H9 (cell line): Measurements from ENCODE around the gene SLC13A4. TPM values are rescaled to one million over a fixed set of nuclear protein-coding genes. Genes with fewer than 3 reads are reported as not detected.

ENCODE experiments used
- DNase-seq: peaks from one replicate; pipeline ENCODE4 v3.0.0-alpha.2; 2017
- H2AFZ ChIP-seq: one replicate; pipeline ENCODE4 v1.6.1; 2013; ENCODE audit warnings: mild to moderate bottlenecking, low read length, control low read depth, moderate library complexity
- H2AK5ac ChIP-seq: 2 replicates; pipeline ENCODE4 v1.6.1; 2013; ENCODE audit warnings: low read length, control low read depth, mixed read lengths; ENCODE audit not compliant: insufficient read length
- H2BK120ac ChIP-seq: one replicate; pipeline ENCODE4 v1.6.1; 2013; ENCODE audit warnings: low read depth, mild to moderate bottlenecking, low read length, control low read depth, inconsistent platforms; ENCODE audit not compliant: poor library complexity, severe bottlenecking
- H2BK12ac ChIP-seq: 2 replicates; pipeline ENCODE4 v1.6.1; 2013; ENCODE audit warnings: low read length, control low read depth, mixed read lengths, low read depth; ENCODE audit not compliant: insufficient read length
- H2BK15ac ChIP-seq: 2 replicates; pipeline ENCODE4 v1.6.1; 2013; ENCODE audit warnings: low read depth, low read length, control low read depth
- H2BK20ac ChIP-seq: one replicate; pipeline ENCODE4 v1.6.1; 2013; ENCODE audit warnings: low read depth, mild to moderate bottlenecking, low read length, control low read depth, inconsistent platforms; ENCODE audit not compliant: poor library complexity, severe bottlenecking
- H2BK5ac ChIP-seq: 2 replicates; pipeline ENCODE4 v1.6.1; 2013; ENCODE audit warnings: low read length, control low read depth, mixed read lengths; ENCODE audit not compliant: insufficient read length
- H3K14ac ChIP-seq: 2 replicates; pipeline ENCODE4 v1.6.1; 2013; ENCODE audit warnings: low read length, control low read depth; ENCODE audit not compliant: insufficient read depth
- H3K18ac ChIP-seq: 2 replicates; pipeline ENCODE4 v1.6.1; 2013; ENCODE audit warnings: low read depth, mild to moderate bottlenecking, mixed read lengths, low read length, control low read depth; ENCODE audit not compliant: insufficient read length
- H3K23ac ChIP-seq: 2 replicates; pipeline ENCODE4 v1.6.1; 2013; ENCODE audit warnings: low read length, control low read depth, mixed read lengths, low read depth; ENCODE audit not compliant: insufficient read length
- H3K23me2 ChIP-seq: 2 replicates; pipeline ENCODE4 v1.6.1; 2013; ENCODE audit warnings: low read depth, mild to moderate bottlenecking, mixed read lengths, low read length, control low read depth; ENCODE audit not compliant: insufficient read length, poor library complexity, severe bottlenecking
- H3K27ac ChIP-seq: 2 replicates; pipeline ENCODE4 v1.5.1; 2013; ENCODE audit warnings: low read length, control low read depth, mixed read lengths, low read depth; ENCODE audit not compliant: insufficient read length
- H3K27me3 ChIP-seq: 2 replicates; pipeline ENCODE4 v1.6.1; 2013; ENCODE audit warnings: low read length, control low read depth, inconsistent platforms; ENCODE audit not compliant: insufficient read depth
- H3K4ac ChIP-seq: 2 replicates; pipeline ENCODE4 v1.6.1; 2013; ENCODE audit warnings: low read depth, mild to moderate bottlenecking, control low read depth, inconsistent platforms, low read length, moderate library complexity
- H3K4me1 ChIP-seq: 2 replicates; pipeline ENCODE4 v1.6.1; 2013; ENCODE audit warnings: low read length, control low read depth, inconsistent platforms; ENCODE audit not compliant: insufficient read depth
- H3K4me2 ChIP-seq: 2 replicates; pipeline ENCODE4 v1.6.1; 2013; ENCODE audit warnings: low read length, control low read depth, mixed read lengths; ENCODE audit not compliant: insufficient read length, insufficient read depth
- H3K56ac ChIP-seq: 2 replicates; pipeline ENCODE4 v1.6.1; 2013; ENCODE audit warnings: low read depth, mild to moderate bottlenecking, mixed read lengths, low read length, control low read depth; ENCODE audit not compliant: insufficient read length
- H3K79me1 ChIP-seq: 2 replicates; pipeline ENCODE4 v1.6.1; 2013; ENCODE audit warnings: low read depth, mild to moderate bottlenecking, moderate library complexity, low read length, control low read depth, inconsistent platforms; ENCODE audit not compliant: insufficient read depth, poor library complexity, severe bottlenecking
- H3K79me2 ChIP-seq: 2 replicates; pipeline ENCODE4 v1.6.1; 2013; ENCODE audit warnings: low read length, control low read depth, inconsistent platforms; ENCODE audit not compliant: insufficient read depth
- H3K9ac ChIP-seq: 2 replicates; pipeline ENCODE4 v1.6.1; 2013; ENCODE audit warnings: low read length, control low read depth, mixed read lengths; ENCODE audit not compliant: insufficient read length; ENCODE audit errors: extremely low read depth
- H3K9me3 ChIP-seq: one replicate; pipeline ENCODE4 v1.6.1; 2013; ENCODE audit warnings: low read depth, low read length, inconsistent platforms; ENCODE audit not compliant: control insufficient read depth
- H3T11ph ChIP-seq: one replicate; pipeline ENCODE4 v1.6.1; 2013; ENCODE audit warnings: mild to moderate bottlenecking, low read length, control low read depth, inconsistent platforms
- H4K20me1 ChIP-seq: one replicate; pipeline ENCODE4 v1.6.1; 2013; ENCODE audit not compliant: control insufficient read depth, insufficient read length, insufficient read depth
- H4K5ac ChIP-seq: 2 replicates; pipeline ENCODE4 v1.6.1; 2013; ENCODE audit warnings: low read depth, mild to moderate bottlenecking, mixed read lengths, low read length, control low read depth; ENCODE audit not compliant: insufficient read length
- H4K8ac ChIP-seq: replicated peaks from 2 replicates; pipeline ENCODE4 v1.6.1; 2013; ENCODE audit warnings: low read length, control low read depth, mixed read lengths, low read depth; ENCODE audit not compliant: insufficient read length
- H4K91ac ChIP-seq: 2 replicates; pipeline ENCODE4 v1.6.1; 2013; ENCODE audit warnings: low read depth, mild to moderate bottlenecking, moderate library complexity, mixed read lengths, low read length, control low read depth; ENCODE audit not compliant: insufficient read length
- H3K27ac Mint-ChIP-seq, 3 experiments: 2 replicates in 2 of 3; 3 replicates in 1 of 3; pipeline ENCODE4 v1.8.0; 2020 to 2021; ENCODE audit warnings: mixed read lengths in 3 of 3, mild to moderate bottlenecking in 1 of 3, moderate library complexity in 1 of 3
- H3K27me3 Mint-ChIP-seq: 2 replicates; pipeline ENCODE4 v1.8.0; 2021; ENCODE audit warnings: low read depth, mild to moderate bottlenecking, moderate library complexity, mixed read lengths
- H3K36me3 Mint-ChIP-seq, 3 experiments: 2 replicates in 2 of 3; 3 replicates in 1 of 3; pipeline ENCODE4 v1.8.0; 2020 to 2021; ENCODE audit warnings: low read depth in 3 of 3, mixed read lengths in 3 of 3; ENCODE audit not compliant: insufficient read depth in 1 of 3
- H3K4me1 Mint-ChIP-seq, 2 experiments: 2 replicates each; pipeline ENCODE4 v1.8.0; 2020; ENCODE audit warnings: mixed read lengths in 2 of 2
- H3K4me3 Mint-ChIP-seq, 2 experiments: 2 replicates in 1 of 2; 3 replicates in 1 of 2; pipeline ENCODE4 v1.8.0; 2020 to 2021; ENCODE audit warnings: mild to moderate bottlenecking in 2 of 2, mixed read lengths in 2 of 2, moderate library complexity in 1 of 2
- H3K9me3 Mint-ChIP-seq, 2 experiments: 2 replicates in 1 of 2; 3 replicates in 1 of 2; pipeline ENCODE4 v1.8.0; 2020; ENCODE audit warnings: mild to moderate bottlenecking in 2 of 2, mixed read lengths in 2 of 2, moderate library complexity in 1 of 2
- CTCF ChIP-seq: fragments of 200-600 bp; sonication (generic); conservative IDR thresholded peaks from 3 replicates; pipeline ENCODE4 v1.8.0; 2021; ENCODE audit warnings: antibody characterized with exemption, mild to moderate bottlenecking
- WGBS: extraction: QIAGEN DNeasy Blood & Tissue Kit; methylation state at CpG from one replicate; pipeline ENCODE4 v1.1.7; 2013; ENCODE audit warnings: missing lambda C conversion rate, low lambda C conversion rate, mixed read lengths; ENCODE audit not compliant: insufficient read length; ENCODE audit errors: extremely low coverage; 5-methylcytosine and 5-hydroxymethylcytosine counted together
- total RNA-seq: library from RNA; stranded (reverse); gene quantifications from 2 replicates; pipeline ENCODE4 v1.2.1, GENCODE V29; 2021

The SLC13A4 gene
- total RNA-seq, 1 experiment from 2014 or later, result 3.5 TPM

DNA sequence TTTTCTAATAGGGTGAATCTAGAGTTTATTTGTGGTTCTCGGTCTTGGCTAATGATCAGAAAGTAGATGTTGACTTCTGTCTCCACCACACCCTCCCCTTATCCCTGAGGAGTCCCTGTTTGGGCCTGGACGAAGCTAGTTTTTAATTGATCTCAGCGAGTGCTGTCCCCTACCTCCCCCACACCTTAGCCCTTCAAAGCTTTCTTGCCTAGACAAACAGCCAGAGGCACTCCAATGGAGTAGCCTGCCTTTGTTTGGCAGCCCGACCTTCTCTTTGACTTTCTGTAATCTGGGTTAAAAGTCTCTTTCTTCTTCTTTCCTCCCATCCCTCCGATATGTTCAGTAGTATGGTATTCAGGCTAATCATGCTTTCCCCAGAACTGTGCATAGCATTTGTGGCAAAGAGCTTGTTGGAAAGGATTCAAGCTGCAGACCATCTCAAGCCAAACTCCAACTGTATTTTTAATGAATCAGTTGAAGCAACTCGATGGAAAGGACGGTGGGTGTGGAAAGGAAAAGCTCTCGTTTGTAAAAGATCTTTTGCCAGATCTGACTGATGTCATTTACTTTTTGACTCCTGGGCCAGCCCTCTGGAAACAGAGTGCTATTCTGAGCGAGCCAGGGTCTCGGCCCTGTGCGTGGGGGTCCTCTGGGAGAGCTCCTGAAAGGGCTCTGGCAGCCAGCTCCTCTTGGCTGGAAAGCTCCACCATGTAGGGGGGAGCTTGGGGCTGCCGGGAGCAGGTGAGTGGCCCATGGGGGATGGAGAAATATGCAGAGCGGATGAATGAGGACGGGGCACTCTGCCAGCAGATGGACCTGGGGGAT, 16.1 kb upstream of the SLC13A4 start:
- no peak overlapping the region for H4K91ac ChIP-seq
- H3K4me2 ChIP-seq, result no peak overlapping the region
- no CpG with 5 or more reads among the region's 14 CpGs for WGBS
- no peaks in the 10 kb centered on the region for H4K20me1 ChIP-seq
- no peak overlapping the region for H3K9ac ChIP-seq
- no peak overlapping the region for H4K5ac ChIP-seq
- H4K8ac ChIP-seq, result no peak overlapping the region
- H3K36me3 Mint-ChIP-seq, result no peaks in the 10 kb centered on the region
- no peak overlapping the region for H3K56ac ChIP-seq
- H3K9me3 ChIP-seq, result no peaks in the 10 kb centered on the region
- 0 out of 5 replicates have a peak, but pooled peaks cover 0 to 3% of the 10 kb centered on the region in 2 experiments for H3K9me3 Mint-ChIP-seq
- H2BK5ac ChIP-seq, result no peak overlapping the region
- no peak overlapping the region for H2AK5ac ChIP-seq
- H3K27me3 Mint-ChIP-seq, result peaks cover 6% of the 10 kb centered on the region
- no peak overlapping the region for H3K27ac ChIP-seq
- no peaks in the 10 kb centered on the region for H3K79me2 ChIP-seq
- peak overlapping the region in 1 of 3 experiments; percentile 37; a peak in 1 of 7 replicates for H3K27ac Mint-ChIP-seq
- H2BK20ac ChIP-seq, result no peak overlapping the region
- H3K27me3 ChIP-seq, result no peaks in the 10 kb centered on the region
- no peaks in the 10 kb centered on the region for H3K23me2 ChIP-seq
- H3K79me1 ChIP-seq, result no peaks in the 10 kb centered on the region
- no peak overlapping the region for H2BK15ac ChIP-seq
- no peak overlapping the region for H3K23ac ChIP-seq
- H2BK12ac ChIP-seq, result no peak overlapping the region
- H3K4ac ChIP-seq, result no peak overlapping the region
- no peak overlapping the region for H3K18ac ChIP-seq
- H2AFZ ChIP-seq, result no peak overlapping the region
- H3K4me1 ChIP-seq, result no peaks in the 10 kb centered on the region
- no peak overlapping the region for H3K14ac ChIP-seq
- no peak overlapping the region for H3T11ph ChIP-seq
- no peak for TF ChIP-seq CTCF
- no peak overlapping the region for H2BK120ac ChIP-seq
- peaks cover 15 to 16% of the 10 kb centered on the region in 2 experiments for H3K4me1 Mint-ChIP-seq
- DNase-seq, result no peak
- H3K4me3 Mint-ChIP-seq, result no peak overlapping the region
